T-helper 1 cell treated with Interleukin-12 subunit alpha and Interleukin-12 subunit beta and Interleukin-4 antibody, amounts not matched to agents 30 ng/mL and 1 ng/mL, for 36 hours (primary cell): ENCODE results near the gene WTAP. TPM values are rescaled to one million over a fixed set of nuclear protein-coding genes. Genes with fewer than 3 reads are reported as not detected.
"Not testable (repeated sequence)": the region's sequence is repeated elsewhere in the genome, so short reads cannot be mapped to it uniquely, and the experiment has no call there.

Experiments used
- intact Hi-C: fragments of 100-400 bp; cut with micrococcal nuclease; formaldehyde crosslinking; loops from one replicate; pipeline ENCODE4 v1.15.1; 2024
- total RNA-seq: library from RNA; stranded (reverse); gene quantifications from 2 replicates; pipeline ENCODE4 v1.2.3, GENCODE V29; 2022

The WTAP gene
- total RNA-seq, 1 donor from 2014 or later = 126 TPM

DNA sequence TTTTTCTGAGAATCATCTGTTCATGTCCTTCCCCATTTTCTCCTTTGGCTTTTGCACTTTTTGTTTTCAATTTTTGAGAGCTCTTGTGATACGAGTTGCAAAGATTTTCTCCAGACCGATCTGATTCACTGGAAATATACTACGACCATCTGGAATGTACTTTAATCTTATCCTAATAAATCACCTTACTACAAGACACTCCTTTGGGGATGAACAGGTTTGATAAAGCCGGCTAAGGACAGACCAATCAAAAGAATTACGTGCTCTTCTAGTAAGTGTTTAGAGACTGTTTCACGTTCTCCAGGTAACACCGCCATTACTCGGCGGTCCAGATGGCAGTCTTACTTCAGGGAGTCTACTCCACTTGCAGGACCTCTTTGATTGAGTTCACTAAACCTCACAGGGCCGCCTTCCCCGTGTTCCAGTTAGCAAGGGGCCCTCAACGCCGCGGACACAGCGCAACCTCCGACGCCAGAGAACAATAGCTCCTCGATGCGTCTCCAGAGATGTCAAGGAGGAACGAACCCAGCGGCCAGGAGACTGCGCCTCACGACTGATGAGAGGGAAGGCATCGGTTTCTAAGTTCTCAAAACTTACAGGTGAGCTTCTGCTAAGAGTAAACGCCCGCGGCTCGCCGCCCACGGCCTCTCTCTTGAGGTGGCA, 920 bp upstream of the WTAP start:
- intact Hi-C loops = loop anchor here (1.0 to 10.0 kb wide), 9 partner anchors 33 to 1266 kb away; partner anchors contain the start of genes MAP3K4, SOD2, SYTL3 and TAGAP

DNA sequence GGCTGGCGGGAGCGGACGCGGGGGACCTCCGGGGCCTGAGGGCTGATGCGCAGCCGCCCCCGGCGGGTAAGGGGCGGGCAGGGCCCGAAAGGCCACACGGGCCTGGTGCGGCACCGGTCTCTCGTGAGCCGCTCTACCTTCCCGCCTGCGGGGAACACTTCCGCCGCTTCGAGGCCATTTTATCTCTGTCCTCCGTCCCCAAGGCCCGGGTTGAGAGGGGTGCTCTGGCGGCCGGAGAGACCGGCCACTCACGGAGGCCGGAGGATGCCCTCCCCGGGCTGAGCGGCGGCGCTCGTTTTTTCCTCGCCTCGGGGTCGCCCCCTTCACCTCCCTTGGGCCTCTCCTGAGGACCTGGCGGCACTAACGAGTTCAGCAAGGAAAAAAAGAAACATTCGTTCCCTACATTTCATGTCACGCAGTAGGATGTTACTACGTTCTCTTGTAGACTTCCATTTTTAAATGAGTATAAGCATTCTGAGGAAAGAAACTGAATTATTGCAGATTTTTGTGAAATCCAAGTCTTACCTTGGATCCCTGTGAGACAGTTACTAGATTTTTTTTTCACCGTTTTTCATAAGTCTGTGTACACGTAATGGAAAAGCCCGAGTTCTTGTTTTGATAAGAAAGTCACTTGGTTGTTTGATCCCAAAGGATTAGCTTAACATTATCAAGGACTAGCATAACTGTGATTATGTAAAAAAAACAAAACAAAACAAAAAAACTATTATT, 575 bp downstream of the WTAP start:
- intact Hi-C loops = loop anchor here (1.0 to 10.0 kb wide), 11 partner anchors 34 to 1264 kb away; partner anchors contain the start of genes ACAT2, MAP3K4, SYTL3 and TAGAP

DNA sequence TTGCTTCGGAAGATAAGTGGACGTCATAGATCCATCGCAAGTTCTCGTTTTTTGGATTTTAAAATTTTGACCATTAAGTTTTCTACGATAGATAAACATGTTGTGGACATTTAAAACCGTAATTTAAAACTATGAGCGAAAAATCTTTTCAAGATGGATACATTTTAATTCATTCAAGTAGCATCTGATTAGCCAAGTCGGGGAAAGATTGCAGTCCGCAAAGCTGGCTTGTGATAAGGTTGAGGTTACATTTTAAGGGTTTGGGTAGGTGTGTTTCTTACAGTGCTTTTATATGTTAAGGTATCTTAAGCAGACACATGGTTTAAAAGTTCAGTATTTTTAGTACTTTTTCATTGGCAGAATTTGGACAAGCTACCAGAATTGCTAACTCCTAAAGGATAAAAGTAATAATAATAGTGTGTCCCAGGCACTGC, 1.2 kb downstream of the WTAP start:
- intact Hi-C loops = loop anchor here (2.0 to 10.0 kb wide), 7 partner anchors 666 to 1264 kb away; partner anchors contain the start of genes MAP3K4, SYTL3 and TAGAP

DNA sequence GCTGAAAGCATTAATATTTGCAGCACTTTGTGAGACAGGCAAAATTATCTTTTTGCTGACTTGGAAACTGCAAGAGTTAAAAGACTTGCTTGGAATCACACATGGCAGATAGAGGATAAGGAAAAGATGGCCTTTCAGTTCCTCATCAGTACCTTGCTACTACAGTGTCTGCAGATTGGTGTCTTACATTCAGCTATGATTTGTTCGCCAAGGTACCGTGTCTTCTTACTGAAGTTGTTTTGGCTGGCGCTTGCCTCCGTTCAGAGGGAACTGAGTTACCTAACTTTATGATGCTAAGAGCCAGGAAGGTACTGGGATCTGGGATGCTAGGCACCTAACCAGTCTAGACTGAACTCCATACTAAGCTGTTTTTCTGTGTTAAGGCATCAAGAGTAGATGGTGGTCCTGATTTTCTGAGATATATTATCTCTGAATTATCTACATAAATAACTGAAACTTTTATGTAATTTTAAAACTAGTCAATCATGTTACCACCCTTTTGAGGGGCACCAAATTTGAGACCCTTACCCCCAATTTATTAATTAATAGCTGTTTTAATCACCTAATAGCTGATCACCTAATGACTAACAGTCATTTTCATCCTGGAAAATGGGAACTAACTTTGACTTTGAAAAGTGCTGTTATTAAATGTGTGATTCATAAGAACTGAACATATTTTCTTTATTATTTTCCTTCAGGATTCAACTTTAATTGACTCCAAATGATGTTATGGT, 2.5 kb downstream of the WTAP start:
- intact Hi-C loops = loop anchor here (2.0 to 10.0 kb wide), 7 partner anchors 667 to 1263 kb away; partner anchors contain the start of genes MAP3K4, SYTL3 and TAGAP

DNA sequence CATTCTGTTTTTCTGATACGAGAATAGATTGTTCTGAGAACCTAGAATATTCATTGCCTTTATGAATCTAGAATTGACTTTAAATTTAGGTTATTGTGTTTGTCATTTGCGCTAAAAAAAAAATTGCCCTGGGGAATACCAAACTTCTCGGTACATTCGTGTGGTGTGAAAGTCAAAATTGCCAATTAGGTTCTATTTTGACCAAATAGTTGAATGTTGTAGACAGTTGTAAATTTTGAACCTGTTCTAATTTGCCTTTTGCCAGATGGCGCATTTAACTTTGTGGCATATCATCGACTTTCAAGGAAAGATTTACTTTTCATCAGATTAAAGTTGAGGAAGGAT, 3.0 kb downstream of the WTAP start:
- intact Hi-C loops = no loop called here

DNA sequence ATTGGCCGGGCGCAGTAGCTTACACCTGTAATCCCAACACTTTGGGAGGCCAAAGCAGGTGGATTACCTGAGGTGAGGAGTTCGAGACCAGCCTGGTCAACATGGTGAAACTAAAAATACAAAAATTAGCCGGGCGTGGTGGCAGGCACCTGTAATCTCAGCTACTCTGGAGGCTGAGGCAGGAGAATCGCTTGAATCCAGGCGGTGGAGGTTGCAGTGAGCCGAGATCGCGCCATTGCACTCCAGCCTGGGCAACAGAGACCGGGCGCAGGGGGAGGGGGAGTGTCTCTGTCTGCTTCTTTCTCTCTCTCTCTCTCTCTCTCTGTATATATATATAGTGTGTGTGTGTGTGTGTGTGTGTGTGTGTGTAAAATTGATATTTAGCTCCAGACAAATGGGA, 5.2 kb downstream of the WTAP start:
- intact Hi-C loops = not testable (repeated sequence)

DNA sequence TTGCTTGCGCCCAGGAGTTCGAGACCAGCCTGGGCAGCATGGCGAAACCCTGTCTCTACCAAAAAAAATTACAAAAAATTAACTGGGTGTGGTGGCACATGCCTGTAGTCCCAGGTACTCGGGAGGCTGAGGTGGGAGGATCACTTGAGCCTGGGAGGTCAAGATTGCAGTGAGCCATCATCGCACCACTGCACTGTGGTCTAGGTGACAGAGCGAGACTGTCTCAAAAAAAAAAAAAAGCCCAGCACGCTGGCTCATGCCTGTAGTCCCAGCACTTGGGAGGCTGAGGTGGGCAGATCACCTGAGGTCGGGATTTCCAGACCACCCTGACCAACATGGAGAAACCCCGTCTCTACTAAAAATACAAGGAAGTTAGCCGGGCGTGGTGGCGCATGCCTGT, 6.1 kb downstream of the WTAP start:
- intact Hi-C loops = not testable (repeated sequence)

DNA sequence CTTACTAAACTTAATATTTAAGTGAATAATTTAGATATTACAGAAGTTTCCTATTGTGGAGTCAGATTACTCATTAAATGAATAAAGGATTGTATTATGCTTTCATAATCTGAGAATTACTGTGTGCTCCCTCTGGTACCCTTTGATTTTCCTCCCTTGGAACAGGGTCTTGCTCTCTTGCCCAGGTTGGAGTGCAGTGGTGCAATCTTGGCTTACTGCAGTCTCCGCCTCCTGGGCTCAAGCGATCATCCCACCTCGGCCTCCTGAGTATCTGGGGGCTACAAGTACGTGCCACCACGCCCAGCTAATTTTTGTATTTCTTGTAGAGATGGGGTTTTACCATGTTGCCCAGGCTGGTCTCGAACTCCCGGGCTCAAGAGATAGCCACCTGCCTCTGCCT, 9.6 kb downstream of the WTAP start:
- intact Hi-C loops = loop anchor here (2.0 kb wide), 1 partner anchor 14 kb away; no protein-coding TSS in a partner anchor

DNA sequence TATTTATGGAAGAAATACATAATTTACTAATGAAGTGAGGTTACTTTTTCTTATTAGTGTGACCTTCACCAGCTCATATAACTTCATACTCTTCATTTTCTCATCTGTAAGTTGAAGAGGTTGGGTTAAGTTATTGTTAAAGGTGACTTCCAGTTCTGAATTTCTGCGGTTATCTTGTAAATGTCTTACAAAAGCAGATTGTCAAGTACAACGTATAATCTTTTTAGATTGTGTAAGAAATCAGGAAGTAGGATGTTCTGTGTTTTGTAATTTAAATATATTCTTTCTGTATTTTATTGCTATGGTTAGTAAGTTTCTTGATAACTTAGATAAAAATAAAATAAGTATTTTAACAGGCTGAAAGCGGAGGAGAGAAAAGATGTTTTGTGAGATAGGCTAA, 12.0 kb downstream of the WTAP start:
- intact Hi-C loops = no loop called here

DNA sequence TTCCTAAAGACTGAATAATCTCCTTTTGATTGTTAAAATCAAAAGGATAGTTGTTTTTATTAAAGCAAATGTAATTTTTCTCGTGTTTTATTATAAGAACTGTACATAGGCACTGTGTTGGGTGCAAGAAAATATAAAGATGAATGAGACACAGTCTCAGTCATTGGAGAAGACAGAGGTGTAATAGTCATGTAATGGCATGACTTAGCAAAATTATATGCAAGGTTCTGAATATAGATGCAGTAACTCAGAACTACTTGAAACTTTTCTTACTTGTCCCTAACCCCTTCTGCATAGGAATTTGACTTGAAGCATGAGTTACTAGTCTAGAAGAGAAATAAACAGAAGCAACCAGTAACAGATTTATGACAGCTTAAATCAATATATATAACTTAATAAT, 14.9 kb downstream of the WTAP start:
- intact Hi-C loops = no loop called here

DNA sequence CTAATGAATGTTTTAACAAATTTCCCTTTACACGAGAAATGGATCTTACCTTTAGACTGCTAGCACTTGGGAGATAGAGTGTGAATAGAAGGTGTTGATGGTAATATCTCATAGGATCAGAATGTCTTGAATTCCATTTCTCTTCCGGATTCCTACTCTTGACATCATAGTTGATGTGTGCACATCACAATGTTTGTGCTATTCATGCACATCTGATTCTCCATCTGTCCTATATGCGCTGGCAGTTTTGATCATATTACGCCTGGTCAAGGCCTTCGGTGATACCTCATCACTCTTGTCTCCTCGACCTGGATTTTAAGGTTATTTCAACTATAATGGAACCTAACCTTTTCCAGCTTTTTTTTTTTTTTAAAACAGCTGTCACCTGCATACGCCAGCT, 17.8 kb downstream of the WTAP start:
- intact Hi-C loops = no loop called here

DNA sequence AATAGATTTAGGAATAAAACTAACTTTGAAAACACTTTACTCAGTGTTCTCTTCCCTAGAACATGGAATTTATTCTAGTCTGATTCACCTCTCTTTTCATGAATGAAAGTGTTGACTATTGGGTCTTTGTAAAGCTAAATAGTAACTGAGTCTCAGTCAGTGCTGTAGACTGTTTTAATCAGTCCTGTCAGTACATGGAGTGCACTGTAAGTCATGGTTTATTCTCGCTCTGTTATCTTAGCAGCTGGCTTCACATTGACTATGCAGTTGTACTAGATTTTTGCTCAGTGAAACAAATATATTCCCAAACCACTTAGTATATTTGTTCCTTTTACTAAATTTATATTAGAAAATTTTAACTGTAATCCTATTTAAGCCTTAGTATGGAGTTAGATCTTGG, 19.5 kb downstream of the WTAP start:
- intact Hi-C loops = loop anchor here (2.0 kb wide), 1 partner anchor 32 kb away; no protein-coding TSS in a partner anchor

DNA sequence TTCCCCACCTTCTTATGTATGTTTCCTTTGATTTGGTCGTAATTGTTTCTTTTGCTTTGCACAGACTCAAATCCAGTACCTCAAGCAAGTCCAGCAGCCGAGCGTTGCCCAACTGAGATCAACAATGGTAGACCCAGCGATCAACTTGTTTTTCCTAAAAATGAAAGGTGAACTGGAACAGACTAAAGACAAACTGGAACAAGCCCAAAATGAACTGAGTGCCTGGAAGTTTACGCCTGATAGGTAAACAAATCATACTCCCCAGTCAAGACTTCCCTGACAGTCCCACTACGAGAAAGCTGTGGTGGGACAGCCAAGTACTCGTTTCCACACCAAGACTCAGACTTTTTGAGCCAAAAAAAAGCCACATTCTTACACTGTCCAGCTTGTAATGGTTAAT, 20.8 kb downstream of the WTAP start:
- intact Hi-C loops = not testable (repeated sequence)

DNA sequence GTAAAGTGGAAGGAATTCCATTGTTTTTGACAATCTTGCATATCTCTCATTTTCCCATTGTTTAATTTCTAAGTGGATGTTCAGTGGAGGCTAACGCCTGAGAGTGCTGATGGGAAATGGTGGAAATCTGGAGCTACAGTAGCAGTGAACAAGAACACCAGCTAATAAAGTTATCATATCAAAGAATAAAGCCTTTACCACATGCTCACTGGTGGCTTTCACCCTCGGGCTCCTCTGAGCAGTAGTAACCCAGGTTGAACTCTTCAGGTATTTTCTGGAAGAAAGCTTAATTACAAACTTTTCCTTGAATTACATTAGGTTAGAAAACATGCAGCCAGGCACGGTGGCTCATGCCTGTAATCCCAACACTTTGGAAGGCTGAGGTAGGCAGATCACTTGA, 24.1 kb downstream of the WTAP start:
- intact Hi-C loops = loop anchor here (2.0 kb wide), 1 partner anchor 15 kb away; no protein-coding TSS in a partner anchor

DNA sequence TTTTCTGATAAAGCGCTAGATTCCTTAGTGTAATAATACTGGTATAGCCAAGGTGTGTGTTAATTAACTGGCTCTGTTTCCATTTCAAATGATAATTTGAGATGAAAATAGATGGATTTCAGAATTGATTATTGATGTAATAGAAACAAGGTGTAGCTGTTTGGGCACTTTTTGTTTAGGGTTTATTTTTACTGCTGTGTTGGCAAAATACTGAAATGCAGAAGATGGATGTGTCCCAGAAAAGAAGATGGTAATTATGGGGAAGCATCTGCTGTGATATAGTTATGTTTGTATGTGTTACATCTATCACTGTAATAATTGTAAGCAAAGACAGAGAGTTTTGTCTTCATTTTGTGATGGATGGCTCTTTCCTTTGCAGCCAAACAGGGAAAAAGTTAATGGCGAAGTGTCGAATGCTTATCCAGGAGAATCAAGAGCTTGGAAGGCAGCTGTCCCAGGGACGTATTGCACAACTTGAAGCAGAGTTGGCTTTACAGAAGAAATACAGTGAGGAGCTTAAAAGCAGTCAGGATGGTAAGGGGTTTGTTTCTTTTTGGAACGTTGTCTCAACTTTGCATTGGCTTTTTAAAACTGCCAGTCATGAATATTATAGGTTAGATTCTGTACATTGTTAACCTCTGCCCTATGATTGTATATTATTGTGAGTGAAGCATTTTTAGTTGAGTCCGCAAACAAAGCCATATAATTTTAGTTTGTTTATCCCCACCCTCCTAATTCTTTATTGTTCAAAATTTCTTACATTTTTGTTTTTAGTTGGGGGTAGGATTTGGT, 26.0 kb downstream of the WTAP start:
- intact Hi-C loops = no loop called here

DNA sequence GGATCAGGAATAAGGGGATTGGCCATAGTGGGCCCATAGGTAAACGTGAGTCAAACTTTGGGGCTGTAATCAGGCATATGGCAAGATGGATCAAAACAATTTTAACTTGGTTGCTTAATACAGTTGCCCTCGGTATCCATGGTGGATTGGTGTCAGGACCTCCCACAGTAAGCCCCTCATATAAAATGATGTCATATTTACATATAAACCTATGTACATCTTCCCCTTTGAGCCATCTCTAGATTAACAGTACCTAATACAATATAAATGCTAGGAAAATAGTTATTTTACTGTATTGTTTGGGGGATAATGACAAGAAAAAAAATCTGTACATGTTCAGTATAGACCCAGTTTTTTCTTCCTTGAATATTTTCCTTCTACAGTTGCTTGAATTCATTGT, 27.1 kb downstream of the WTAP start:
- intact Hi-C loops = no loop called here

DNA sequence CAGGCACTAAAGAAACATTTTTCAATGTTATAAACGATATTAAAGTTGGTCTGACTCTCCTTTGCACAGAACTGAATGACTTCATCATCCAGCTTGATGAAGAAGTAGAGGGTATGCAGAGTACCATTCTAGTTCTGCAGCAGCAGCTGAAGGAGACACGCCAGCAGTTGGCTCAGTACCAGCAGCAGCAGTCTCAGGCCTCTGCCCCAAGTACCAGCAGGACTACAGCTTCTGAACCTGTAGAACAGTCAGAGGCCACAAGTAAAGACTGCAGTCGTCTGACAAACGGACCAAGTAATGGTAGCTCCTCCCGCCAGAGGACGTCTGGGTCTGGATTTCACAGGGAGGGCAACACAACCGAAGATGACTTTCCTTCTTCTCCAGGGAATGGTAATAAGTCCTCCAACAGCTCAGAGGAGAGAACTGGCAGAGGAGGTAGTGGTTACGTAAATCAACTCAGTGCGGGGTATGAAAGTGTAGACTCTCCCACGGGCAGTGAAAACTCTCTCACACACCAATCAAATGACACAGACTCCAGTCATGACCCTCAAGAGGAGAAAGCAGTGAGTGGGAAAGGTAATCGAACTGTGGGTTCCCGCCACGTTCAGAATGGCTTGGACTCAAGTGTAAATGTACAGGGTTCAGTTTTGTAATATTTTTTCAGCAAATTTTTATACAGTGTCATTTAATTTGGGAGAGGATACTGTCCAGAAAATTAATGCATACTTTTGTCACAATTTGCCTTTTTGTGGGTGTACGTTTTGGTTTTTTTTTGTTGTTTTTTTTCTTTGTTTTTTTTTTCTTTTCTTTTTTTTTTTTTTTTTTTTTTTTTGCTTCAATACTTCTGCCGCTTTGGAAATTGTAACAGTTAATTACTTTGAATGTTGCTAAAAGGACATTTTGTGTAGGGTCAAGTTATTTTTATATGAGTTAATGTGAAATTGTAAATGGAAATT, 27.9 kb downstream of the WTAP start:
- intact Hi-C loops = no loop called here

DNA sequence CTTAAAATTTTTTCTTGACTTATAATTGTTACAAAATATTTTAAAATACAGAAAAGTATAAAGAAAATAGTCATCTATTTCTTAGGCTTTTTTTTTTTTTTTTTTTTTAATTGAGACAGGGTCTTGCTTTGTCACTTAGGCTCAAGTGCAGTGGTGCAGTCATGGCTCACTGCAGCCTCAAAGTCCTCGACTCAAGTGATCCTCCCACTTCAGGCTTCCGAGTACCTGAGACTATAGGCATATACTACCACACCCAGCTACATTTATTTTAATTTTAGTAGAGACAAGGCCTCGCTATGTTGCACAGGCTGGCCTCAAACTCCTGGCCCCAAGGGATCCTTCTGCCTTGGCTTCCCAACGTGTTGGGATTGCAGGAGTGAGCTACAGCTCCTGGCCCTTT, 29.2 kb downstream of the WTAP start:
- intact Hi-C loops = no loop called here

DNA sequence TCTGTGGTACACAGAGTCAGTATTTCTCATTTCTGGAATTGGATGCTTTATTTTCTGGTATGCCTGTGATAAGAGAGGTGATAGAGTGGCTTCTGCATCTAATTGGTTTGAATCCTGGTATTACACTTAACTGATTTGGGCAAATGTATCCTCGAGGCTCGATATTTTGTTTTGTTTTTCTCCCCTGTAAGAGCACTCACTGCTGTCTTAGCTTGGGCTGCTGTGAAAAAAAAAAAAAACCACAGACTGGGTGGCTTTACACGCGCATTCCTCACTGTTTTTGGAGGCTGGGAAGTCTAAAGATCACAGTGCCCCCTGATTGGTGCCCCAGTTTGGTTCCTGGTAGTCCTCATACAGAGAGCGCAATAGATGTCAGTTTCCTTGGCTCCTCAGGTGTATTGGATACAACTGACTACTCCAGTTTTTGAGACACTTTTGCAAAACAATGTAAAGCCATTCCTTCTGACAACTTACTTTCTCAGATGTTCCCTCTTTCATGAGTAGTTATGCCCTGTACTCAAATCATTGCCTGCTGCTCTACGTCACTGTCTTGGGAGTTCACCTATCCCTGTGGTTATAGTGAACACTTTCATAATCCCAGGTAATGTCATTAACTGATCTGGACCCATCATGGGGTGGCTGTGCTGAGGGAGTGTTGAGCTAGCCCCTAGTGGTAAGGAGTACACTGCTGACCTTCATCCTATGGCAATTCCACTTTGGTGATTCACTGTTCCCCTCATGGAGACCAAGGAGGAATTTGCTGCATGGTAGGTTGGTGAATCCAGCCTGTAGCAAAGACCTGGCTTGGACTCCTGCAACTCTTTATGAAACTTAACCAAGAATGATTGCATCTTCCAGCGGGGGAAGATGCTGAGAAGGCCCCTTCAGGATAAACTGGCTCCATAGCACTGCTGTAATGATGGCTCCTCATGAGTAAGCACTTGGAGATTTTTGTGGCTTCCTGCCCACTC, 31.0 kb downstream of the WTAP start:
- intact Hi-C loops = no loop called here
